Mesenchymal stem cell (in vitro differentiated cells and primary cell): Measurements from ENCODE around the gene TMEM221.

Source experiments
- DNase-seq: peaks from one replicate; pipeline ENCODE4 v3.0.0-alpha.2; 2013
- H2AFZ ChIP-seq: one replicate; pipeline ENCODE4 v1.6.1; 2013; ENCODE audit warnings: low read depth, mild to moderate bottlenecking, control low read depth, inconsistent platforms, low read length, moderate library complexity
- H2AK5ac ChIP-seq: 2 replicates; pipeline ENCODE4 v1.6.1; 2013; ENCODE audit warnings: low read length, moderate library complexity, mild to moderate bottlenecking, inconsistent platforms; ENCODE audit not compliant: severe bottlenecking
- H2BK120ac ChIP-seq: one replicate; pipeline ENCODE4 v1.6.1; 2013; ENCODE audit warnings: low read depth, mild to moderate bottlenecking, inconsistent platforms, low read length, moderate library complexity
- H2BK12ac ChIP-seq, 2 experiments: one replicate each; pipeline ENCODE4 v1.6.1; 2013; ENCODE audit warnings: inconsistent platforms in 2 of 2, low read length in 2 of 2, mild to moderate bottlenecking in 2 of 2, moderate library complexity in 2 of 2, control low read depth in 1 of 2
- H2BK15ac ChIP-seq: one replicate; pipeline ENCODE4 v1.6.1; 2013; ENCODE audit warnings: mild to moderate bottlenecking, low read depth, inconsistent platforms; ENCODE audit not compliant: poor library complexity, severe bottlenecking
- H2BK5ac ChIP-seq: 2 replicates; pipeline ENCODE4 v1.6.1; 2013; ENCODE audit warnings: low read depth, mild to moderate bottlenecking, low read length, control low read depth, inconsistent platforms; ENCODE audit not compliant: poor library complexity, severe bottlenecking
- H3K14ac ChIP-seq, 2 experiments: one replicate each; pipeline ENCODE4 v1.6.1; 2013; ENCODE audit warnings: inconsistent platforms in 2 of 2, low read length in 2 of 2, control low read depth in 1 of 2, mild to moderate bottlenecking in 1 of 2, moderate library complexity in 1 of 2
- H3K18ac ChIP-seq, 2 experiments: one replicate each; pipeline ENCODE4 v1.6.1; 2013; ENCODE audit warnings: inconsistent platforms in 2 of 2, low read length in 2 of 2, control low read depth in 1 of 2, low read depth in 1 of 2, mild to moderate bottlenecking in 1 of 2
- H3K23ac ChIP-seq, 2 experiments: one replicate each; pipeline ENCODE4 v1.6.1; 2013; ENCODE audit warnings: inconsistent platforms in 2 of 2, low read length in 2 of 2, mild to moderate bottlenecking in 2 of 2, moderate library complexity in 2 of 2, control low read depth in 1 of 2
- H3K27ac ChIP-seq: 2 replicates; pipeline ENCODE4 v1.5.1; 2013; ENCODE audit warnings: mild to moderate bottlenecking, moderate library complexity, low read length, control low read depth, inconsistent platforms; ENCODE audit not compliant: poor library complexity, severe bottlenecking
- H3K27me3 ChIP-seq, 2 experiments: 2 replicates each; pipeline versions ENCODE4 v1.6.1 to v1.7.0; 2013; ENCODE audit warnings: low read length in 2 of 2, mild to moderate bottlenecking in 2 of 2, moderate library complexity in 2 of 2, control low read depth in 1 of 2, inconsistent platforms in 1 of 2; ENCODE audit not compliant: control insufficient read depth in 1 of 2, insufficient read depth in 1 of 2
- H3K36me3 ChIP-seq, 2 experiments: 2 replicates each; pipeline versions ENCODE4 v1.6.1 to v1.7.0; 2013; ENCODE audit warnings: low read length in 2 of 2, control low read depth in 1 of 2, inconsistent platforms in 1 of 2, low read depth in 1 of 2, mild to moderate bottlenecking in 1 of 2; ENCODE audit not compliant: insufficient read depth in 2 of 2, control insufficient read depth in 1 of 2
- H3K4ac ChIP-seq, 2 experiments: one replicate each; pipeline ENCODE4 v1.6.1; 2013; ENCODE audit warnings: inconsistent platforms in 2 of 2, low read length in 2 of 2, mild to moderate bottlenecking in 2 of 2, moderate library complexity in 2 of 2, control low read depth in 1 of 2, low read depth in 1 of 2
- H3K4me1 ChIP-seq: 2 replicates; pipeline ENCODE4 v1.6.1; 2013; ENCODE audit warnings: low read depth, low read length, control low read depth; ENCODE audit not compliant: control insufficient read depth, insufficient read depth
- H3K4me2 ChIP-seq: 2 replicates; pipeline ENCODE4 v1.6.1; 2013; ENCODE audit warnings: low read length, mild to moderate bottlenecking, inconsistent platforms; ENCODE audit not compliant: poor library complexity, severe bottlenecking
- H3K4me3 ChIP-seq, 2 experiments: 2 replicates each; pipeline versions ENCODE4 v1.5.1 to v1.7.0; 2013; ENCODE audit warnings: low read length in 2 of 2, mild to moderate bottlenecking in 2 of 2, control low read depth in 1 of 2, low read depth in 1 of 2; ENCODE audit not compliant: insufficient read depth in 1 of 2
- H3K79me1 ChIP-seq: replicated peaks from 2 replicates; pipeline ENCODE4 v1.6.1; 2013; ENCODE audit warnings: mild to moderate bottlenecking, control low read depth, low read length, inconsistent platforms; ENCODE audit not compliant: poor library complexity, severe bottlenecking
- H3K9ac ChIP-seq: 2 replicates; pipeline ENCODE4 v1.7.0; 2013; ENCODE audit warnings: mild to moderate bottlenecking, low read length, moderate library complexity
- H3K9me3 ChIP-seq: 2 replicates; pipeline ENCODE4 v1.7.0; 2013; ENCODE audit warnings: mild to moderate bottlenecking, low read length; ENCODE audit not compliant: control insufficient read depth
- H4K8ac ChIP-seq: one replicate; pipeline ENCODE4 v1.6.1; 2013; ENCODE audit warnings: inconsistent platforms, mild to moderate bottlenecking, low read length, moderate library complexity
- H4K91ac ChIP-seq: one replicate; pipeline ENCODE4 v1.6.1; 2013; ENCODE audit warnings: mild to moderate bottlenecking, low read length, inconsistent platforms
- WGBS: methylation state at CpG from one replicate; pipeline ENCODE4 v1.1.7; 2013; ENCODE audit warnings: mixed read lengths; 5-methylcytosine and 5-hydroxymethylcytosine counted together

The TMEM221 gene

DNA sequence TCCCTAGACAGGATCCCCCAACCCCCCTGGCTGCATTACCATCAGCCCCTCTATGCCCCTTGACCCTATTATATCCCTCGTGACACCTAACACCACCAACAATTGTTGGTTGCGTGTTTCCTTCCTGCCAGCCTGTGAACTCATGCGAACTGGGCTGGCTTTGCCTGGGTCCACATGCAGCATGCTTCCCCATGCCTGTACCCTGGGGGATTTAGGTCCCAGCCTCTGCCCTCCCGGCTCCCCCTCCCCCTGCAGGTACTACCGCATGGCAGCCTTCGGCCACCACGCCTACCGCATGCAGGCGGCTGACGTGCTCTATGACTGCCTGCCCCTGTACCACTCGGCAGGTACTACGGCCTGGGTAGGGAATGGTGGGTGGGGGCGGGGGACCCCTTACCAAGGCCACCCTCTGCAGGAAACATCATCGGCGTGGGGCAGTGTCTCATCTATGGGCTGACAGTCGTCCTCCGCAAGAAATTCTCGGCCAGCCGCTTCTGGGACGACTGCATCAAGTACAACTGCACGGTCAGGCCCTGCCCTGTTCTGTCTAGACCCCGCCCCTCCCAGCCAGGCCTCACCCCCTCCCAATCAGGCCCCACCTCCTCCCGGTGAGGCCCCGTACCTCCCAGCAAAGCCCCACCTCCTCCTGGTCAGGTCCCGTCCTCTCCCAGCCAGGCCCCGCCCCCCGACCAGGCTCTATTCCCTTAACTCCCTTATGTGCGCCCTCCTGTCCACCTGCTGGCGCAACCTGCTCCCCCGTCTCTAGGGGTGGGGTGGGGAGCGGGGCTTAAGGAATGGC is 40.3 kb upstream of the TMEM221 start:
- H3K23ac ChIP-seq: no peak overlapping the region
- no peak overlapping the region for H2AFZ ChIP-seq
- no peak overlapping the region for H2BK15ac ChIP-seq
- H2BK120ac ChIP-seq: no peak overlapping the region
- H3K36me3 ChIP-seq: peaks cover 32% of the 10 kb centered on the region in 2 experiments
- H3K4me3 ChIP-seq: peak overlapping the region in 1 of 2 experiments; percentile 34
- no peak overlapping the region for H3K27ac ChIP-seq
- H2BK12ac ChIP-seq: peak overlapping the region in 1 of 2 experiments; percentile 92
- H3K14ac ChIP-seq: peak overlapping the region in 1 of 2 experiments; percentile 99
- H3K27me3 ChIP-seq: no peaks in the 10 kb centered on the region
- H3K4me1 ChIP-seq: peaks cover 12% of the 10 kb centered on the region
- H4K91ac ChIP-seq: peak overlapping the region; percentile 84
- peak overlapping the region in 1 of 2 experiments; percentile 68 for H3K4ac ChIP-seq
- peak overlapping the region in 1 of 2 experiments; percentile 54 for H3K18ac ChIP-seq
- H3K79me1 ChIP-seq: peaks cover 21% of the 10 kb centered on the region
- H2AK5ac ChIP-seq: no peak overlapping the region
- H3K9me3 ChIP-seq: no peaks in the 10 kb centered on the region
- peak overlapping the region; percentile 44 for H3K4me2 ChIP-seq
- 26% methylated on average over 25 of the region's 31 CpGs for WGBS
- H3K9ac ChIP-seq: no peak overlapping the region
- H4K8ac ChIP-seq: peak overlapping the region; percentile 83
- peak; percentile 69 for DNase-seq
- no peak overlapping the region for H2BK5ac ChIP-seq

DNA sequence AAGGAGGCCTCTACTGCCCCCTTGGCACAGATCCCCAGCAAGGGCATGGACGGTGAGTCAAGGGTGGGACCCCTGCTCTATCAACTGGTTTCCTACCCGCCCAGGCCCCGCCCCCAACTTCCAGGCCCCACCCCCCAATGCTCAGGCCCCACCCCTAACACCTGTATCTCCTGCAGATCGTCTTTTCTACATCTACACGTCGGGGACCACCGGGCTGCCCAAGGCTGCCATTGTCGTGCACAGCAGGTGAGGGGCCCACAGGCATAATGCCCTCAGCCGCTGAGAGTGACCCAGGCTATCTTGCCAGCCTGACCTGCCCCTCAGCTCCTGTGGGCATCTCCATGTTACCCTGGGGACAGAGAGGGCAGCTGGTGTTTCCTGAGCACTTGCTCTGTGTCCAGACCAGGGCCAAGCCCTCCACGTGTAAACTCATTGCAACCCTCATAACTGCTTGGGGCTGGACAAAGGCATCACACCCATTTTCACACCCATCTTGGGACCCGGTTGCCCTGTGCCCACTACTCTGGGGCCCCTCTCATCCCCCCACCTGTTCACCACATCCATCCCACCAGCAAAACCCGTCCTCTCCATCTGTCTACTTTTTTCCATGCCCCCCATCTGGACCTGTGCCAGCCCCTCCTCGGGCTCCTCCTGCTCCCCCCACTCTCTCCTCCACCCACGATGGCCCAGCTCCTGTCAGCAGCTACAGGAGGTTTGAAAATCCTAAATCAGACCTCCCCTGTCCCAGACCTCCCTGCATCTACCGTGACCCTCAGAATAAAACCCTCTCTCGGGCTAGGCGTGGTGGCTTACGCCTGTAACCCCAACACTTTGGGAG is 39.0 kb upstream of the TMEM221 start:
- no peak overlapping the region for H3K18ac ChIP-seq
- no peaks in the 10 kb centered on the region for H3K27me3 ChIP-seq
- H3K79me1 ChIP-seq: peaks cover 33% of the 10 kb centered on the region
- no peak overlapping the region for H2AK5ac ChIP-seq
- H3K4me1 ChIP-seq: peaks cover 12% of the 10 kb centered on the region
- WGBS: 85% methylated on average over 17 of the region's 18 CpGs
- no peak overlapping the region for H2BK120ac ChIP-seq
- H3K9me3 ChIP-seq: no peaks in the 10 kb centered on the region
- H3K14ac ChIP-seq: no peak overlapping the region
- H2BK12ac ChIP-seq: no peak overlapping the region
- DNase-seq: no peak
- H3K36me3 ChIP-seq: peaks cover 32% of the 10 kb centered on the region in 2 experiments
- no peak overlapping the region for H3K9ac ChIP-seq
- no peak overlapping the region for H2BK5ac ChIP-seq
- H3K4ac ChIP-seq: no peak overlapping the region
- no peak overlapping the region for H4K91ac ChIP-seq
- H3K4me2 ChIP-seq: no peak overlapping the region
- no peak overlapping the region for H3K4me3 ChIP-seq
- no peak overlapping the region for H3K27ac ChIP-seq
- H3K23ac ChIP-seq: no peak overlapping the region
- no peak overlapping the region for H2AFZ ChIP-seq
- no peak overlapping the region for H2BK15ac ChIP-seq
- H4K8ac ChIP-seq: no peak overlapping the region

GRCh38 chr19:17486545-17487240 is 38.2 kb upstream of the TMEM221 start:
- Histone ChIP-seq H4K91ac (no peak overlapping the region), H3K4me3 (no peak overlapping the region), H3K9me3 (no peaks in the 10 kb centered on the region), H3K14ac (no peak overlapping the region), H2AK5ac (no peak overlapping the region), H3K27me3 (no peaks in the 10 kb centered on the region), H3K23ac (no peak overlapping the region), H3K79me1 (peaks cover 37% of the 10 kb centered on the region), H2BK15ac (no peak overlapping the region), H2BK12ac (no peak overlapping the region), H3K27ac (no peak overlapping the region), H3K4me1 (peaks cover 12% of the 10 kb centered on the region), H2AFZ (no peak overlapping the region), H3K36me3 (peaks cover 29 to 32% of the 10 kb centered on the region in 2 experiments), H2BK5ac (no peak overlapping the region), H4K8ac (no peak overlapping the region), H3K9ac (no peak overlapping the region), H3K18ac (no peak overlapping the region), H2BK120ac (no peak overlapping the region), H3K4ac (no peak overlapping the region), H3K4me2 (no peak overlapping the region)
- no peak for DNase-seq
- WGBS: 97% methylated on average over 58 of the region's 58 CpGs
